HG02571 (cell line): Measurements from ENCODE around the gene TSPAN13.

Source experiments
- ATAC-seq: cut with Tn5 transposase; IDR thresholded peaks from one replicate; pipeline ENCODE4 v1.9.1; 2021; ENCODE audit warnings: mild to moderate bottlenecking, moderate library complexity; ENCODE audit not compliant: unreplicated experiment

Gene TSPAN13

DNA sequence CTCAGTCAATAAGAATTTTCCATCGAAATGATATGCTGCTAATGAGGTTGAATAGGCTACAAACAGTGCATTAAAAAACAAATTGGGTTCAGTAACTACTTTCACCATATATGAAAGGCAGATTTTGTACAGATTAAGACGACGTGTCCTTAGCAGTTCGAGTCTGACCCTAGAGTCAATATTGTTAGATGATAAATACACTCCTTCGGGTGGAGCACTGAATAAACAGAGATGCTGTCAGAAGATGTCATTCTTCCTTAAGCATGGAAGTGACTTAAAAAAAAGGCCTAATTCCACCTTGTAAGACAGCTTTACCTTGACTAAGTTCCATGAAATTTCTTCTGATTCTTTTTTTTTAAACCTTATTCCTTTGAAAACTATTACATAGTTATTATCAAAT, 57.0 kb downstream of the TSPAN13 start:
- no peak for ATAC-seq

DNA sequence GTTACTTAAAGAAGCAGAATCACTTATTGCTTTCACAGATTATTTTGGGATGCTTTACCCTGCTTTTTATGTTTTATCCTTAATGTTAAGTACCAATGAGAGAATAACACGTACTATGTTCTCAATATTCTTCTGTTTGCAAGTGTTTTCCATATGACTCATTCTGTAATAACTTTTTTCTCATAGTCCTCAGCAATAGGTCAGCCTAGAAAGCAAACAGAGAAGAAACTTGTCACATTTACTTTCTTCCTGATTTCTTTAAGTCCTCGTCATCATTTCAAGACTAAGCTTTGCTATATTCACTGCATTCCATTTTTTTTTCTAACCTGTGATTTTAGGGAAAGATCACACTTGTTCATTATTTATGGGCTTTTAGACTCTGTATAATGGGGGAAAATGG, 58.0 kb downstream of the TSPAN13 start:
- ATAC-seq: no peak

DNA sequence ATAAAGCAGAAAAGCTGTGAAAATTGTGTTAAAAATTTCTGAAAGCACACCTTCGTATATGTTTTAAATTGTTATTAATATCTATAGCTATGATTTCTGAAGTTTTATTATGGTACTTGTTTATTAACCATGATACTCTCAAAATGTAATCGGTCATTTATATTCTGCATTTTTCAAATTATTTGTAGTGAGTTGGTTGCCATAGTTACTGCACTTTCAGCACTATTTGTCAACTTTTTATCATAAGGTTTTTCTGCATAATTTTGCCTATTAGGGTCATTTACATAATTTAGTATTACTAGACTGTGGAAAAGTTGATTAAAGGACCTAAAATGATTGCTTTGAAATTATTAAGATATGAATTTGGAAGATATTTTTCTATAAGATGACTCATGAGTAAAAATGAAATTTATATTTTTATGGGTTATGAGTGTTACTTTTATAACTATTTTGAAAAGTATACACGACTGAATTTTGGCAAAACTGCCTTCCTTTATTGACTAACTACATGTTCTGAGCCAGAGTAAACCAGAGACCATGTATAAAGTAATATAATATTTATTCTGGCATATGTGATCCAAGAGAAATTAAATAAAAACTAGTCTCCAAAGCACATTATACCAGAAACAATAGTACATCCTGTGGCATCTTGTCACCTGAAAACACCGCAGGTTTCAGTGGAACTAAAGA, 59.1 kb downstream of the TSPAN13 start:
- ATAC-seq: no peak

DNA sequence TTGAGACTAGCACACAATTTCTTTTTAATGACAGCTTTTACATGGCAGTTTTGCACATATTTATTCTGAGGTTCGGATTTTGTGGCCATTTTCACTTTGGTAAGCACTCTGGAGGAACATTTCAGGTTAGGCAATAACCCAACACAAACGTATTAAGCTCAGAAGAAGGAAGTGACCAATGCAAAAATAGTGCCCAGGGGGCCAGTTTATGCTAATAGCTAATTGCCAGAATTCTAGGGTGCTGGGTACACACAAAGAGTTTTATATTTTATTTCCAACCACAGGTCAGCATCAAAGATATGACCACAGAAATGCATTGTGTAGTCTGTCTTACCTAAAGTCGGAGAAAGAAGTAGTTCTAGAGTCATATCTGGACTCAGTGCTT, 59.7 kb downstream of the TSPAN13 start:
- ATAC-seq: no peak

DNA sequence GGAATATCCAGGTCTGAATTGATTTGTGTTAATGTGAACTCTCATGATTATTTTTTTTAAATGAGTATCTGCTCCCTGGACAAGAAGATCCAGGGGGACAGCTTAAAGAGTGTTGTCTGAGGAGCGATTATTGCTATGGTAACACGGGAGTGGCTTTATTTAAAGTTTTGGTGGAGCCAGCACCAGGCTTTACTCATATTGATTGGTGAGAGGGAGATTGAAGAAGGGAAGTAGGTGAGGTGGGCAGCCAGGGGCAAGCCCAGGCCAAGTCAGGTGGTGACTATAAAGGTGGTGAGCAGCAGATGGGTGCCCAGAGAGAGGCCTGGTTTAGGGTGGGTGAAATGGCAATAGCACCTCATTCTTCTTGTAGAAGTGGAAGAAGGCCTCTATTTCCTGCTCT, 61.4 kb downstream of the TSPAN13 start:
- ATAC-seq: no peak

DNA sequence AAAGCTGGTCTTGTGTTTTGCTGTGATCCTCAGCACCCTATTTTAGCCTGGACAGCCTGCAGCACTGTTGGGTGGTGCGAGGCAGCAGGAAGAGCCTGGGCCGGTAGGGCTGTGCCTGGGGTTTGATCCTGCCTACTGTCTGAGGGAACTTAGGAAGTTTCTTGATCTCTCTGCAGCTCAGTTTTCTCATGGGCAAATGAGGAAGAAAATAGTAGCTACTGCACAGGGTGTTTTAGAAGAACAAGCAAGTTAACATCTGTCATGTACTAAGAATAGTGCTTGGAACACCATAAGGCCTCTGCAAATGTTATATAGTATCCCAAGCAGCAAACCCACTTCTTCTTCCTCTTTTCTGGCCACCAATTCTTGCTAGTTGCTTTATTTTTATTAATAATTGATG, 63.3 kb downstream of the TSPAN13 start:
- ATAC-seq: no peak

DNA sequence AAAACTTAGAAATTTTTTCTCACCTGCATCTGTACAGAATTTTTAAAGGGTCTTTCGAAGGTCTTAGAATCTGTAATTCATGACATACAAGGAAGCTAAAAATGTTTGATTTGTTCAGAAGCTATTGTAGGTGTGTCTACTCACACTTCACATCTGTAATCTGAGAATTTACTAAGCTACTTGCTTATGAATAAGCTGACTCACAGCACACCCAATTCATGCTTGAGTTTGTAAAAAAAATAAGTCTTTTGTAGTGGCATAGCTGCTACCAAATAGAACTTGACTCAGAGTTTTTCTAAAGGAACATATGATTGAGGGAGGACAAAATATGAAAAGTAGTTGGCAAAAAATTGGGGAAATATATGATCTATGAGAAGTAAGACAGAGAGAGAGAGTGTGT, 64.0 kb downstream of the TSPAN13 start:
- ATAC-seq: no peak

DNA sequence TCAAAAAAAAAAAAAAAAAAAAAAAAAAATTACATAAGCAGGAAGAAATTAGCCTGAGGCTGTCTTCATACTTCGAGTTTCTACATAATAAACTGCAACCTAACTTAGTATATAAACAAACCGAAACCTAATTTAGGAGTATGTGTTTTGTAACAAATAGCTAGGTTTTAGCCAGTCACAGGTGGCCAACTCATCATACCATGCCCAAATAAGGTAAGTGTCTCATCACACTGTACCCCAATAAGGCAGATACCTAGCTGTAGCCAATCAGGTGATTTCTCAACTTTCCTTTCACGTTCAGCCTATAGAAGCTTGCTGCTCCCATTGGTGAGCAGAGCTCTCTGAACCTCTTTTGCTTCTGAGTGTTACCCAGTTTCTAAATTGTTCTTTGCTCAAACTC, 65.2 kb downstream of the TSPAN13 start:
- ATAC-seq: no peak

DNA sequence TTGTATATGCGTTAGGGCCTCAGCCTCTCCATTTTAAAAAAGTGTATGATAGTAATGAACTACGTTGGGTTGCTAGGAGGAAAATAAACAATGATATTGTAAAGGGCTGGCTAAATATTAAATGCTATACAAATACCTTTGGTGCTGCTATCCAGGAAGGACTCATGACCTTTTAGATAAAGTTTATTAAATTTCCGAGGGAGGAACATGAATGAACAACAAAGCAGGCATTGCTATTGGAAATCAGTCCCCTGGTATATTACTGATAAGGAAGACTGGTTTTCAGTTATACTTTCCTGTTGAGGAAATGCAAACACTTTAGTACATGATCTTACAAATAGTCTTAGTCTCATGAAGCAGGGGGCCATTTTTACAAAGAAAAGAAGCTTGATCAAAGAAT, 68.5 kb downstream of the TSPAN13 start:
- ATAC-seq: no peak

DNA sequence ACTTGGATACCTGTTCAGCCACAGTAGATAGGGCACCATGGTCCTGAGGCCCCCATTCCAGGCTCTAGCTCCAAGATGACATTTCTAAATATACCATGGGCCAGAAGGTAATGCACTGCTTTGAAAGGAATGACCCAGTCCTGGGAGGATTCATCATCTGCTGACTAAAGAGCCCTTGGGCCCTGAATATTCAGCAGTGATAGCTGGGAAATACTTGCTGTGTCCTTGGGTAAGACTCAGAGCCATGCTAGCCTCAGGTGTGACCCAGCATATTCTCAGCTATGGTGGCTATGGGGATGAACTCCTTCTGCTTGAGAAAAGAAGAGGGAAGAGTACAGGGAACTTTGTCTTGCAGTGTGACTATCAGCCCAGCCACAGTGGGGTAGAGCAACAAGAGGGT, 72.5 kb downstream of the TSPAN13 start:
- no peak for ATAC-seq

DNA sequence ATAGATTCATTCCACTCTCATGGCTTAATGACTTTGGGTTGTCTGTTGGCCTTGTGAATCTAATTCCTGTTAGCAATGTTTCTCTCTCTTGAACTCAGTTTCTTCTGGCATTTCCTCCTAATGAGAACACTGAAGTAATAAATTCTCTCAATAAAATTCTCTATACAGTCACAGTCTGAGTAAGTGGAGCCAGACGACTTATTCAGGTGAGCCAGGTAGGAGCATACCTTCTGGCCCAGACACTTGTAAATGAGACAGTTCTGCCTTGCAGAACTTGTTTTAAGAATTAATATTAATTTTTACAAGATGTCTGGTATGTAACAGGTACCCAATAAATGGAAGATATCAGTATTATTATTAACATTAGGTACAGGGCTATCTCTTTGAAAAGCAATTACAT, 79.8 kb downstream of the TSPAN13 start:
- ATAC-seq: no peak
